GM10266 (cell line): Measurements from ENCODE around the gene PLK5.

Experiments used
- DNase-seq: peaks from one replicate; pipeline ENCODE4 v3.0.0; 2012; ENCODE audit errors: extremely low spot score
- TF ChIP-seq, protein P1 (sequence below): IDR thresholded peaks from 2 replicates; pipeline ENCODE4 v1.5.1; 2012; ENCODE audit warnings: mild to moderate bottlenecking, low read depth; ENCODE audit not compliant: control insufficient read depth, insufficient read depth; ENCODE audit errors: missing control alignments

Gene PLK5

DNA sequence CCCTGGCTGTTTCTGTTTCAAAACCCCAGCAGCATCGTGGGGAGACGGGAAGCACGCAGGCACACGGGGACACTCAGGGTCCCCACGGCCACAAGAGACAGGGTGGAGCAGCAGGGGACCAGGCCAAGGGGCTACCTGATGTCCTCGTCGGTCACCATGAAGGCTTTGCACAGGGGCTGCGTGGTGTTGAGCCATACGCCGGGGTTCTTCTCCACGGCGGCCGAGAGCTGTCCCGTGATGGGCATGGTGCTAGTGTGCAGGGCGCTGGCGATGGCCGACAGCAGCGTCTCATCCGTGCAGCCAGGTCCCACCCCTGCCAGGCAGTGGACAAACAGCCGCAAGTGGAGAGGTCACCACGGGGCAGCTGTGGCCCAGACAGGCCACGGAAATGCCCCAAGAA is 57.1 kb downstream of the PLK5 start:
- TF ChIP-seq, protein P1, sequence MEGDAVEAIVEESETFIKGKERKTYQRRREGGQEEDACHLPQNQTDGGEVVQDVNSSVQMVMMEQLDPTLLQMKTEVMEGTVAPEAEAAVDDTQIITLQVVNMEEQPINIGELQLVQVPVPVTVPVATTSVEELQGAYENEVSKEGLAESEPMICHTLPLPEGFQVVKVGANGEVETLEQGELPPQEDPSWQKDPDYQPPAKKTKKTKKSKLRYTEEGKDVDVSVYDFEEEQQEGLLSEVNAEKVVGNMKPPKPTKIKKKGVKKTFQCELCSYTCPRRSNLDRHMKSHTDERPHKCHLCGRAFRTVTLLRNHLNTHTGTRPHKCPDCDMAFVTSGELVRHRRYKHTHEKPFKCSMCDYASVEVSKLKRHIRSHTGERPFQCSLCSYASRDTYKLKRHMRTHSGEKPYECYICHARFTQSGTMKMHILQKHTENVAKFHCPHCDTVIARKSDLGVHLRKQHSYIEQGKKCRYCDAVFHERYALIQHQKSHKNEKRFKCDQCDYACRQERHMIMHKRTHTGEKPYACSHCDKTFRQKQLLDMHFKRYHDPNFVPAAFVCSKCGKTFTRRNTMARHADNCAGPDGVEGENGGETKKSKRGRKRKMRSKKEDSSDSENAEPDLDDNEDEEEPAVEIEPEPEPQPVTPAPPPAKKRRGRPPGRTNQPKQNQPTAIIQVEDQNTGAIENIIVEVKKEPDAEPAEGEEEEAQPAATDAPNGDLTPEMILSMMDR = no peak
- DNase-seq = no peak

DNA sequence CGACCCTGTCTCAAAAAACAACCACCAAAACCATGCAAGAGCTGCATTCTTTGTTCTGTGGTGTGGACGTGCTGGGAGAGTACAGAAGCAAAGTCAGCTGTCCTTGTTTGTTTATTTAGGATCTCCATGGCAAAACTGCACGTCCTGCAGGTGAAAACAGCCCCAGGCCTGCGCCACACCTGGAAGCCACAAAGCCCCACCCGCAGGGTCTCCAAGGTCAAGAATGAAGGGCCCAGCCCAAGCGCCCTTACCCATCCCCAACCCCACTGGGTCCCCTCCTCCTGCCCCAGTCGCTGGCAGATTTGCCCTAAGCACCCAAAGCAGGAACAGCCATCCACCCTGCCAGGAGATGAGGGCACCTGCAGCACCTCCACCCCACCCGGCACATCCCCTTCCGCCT is 58.3 kb downstream of the PLK5 start:
- TF ChIP-seq, protein P1 = no peak
- DNase-seq = no peak

DNA sequence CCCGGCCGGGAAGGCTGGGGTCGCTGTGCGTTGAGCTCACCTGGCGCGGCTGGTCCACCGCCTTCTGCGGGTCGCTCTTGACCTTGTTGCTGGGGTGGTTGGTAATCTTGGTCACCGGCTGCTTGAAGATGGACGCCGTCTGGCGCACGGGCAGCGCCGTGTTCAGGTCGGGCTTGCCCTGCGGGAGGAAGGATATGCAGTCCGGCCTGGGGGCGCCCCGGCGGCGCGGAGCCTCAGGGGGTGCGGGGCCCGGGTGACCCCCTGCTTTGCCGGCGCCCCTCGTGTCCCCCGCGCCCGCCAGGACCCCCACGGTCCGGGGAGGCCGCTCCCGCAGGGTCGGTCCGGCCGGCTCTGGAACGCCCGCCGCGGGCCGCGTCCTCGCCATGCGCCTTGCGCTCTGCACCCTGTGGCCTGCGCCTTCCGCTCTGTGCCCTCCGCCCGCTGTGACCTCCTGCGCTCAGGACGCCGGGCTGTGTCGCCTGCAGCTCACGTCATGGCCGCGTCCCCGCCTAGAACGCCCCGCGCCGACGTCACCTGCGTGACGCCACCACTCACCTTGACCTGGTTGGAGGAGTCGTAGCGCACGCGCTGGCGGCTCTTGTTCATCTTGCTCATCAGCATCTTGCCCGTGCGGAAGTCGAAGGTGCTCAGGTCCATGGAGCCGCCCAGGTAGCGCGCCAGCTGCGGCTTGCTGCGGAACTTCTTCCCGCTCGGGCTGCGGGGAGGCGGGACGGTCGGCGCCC is 60.8 kb downstream of the PLK5 start:
- TF ChIP-seq, protein P1 = no peak
- no peak for DNase-seq

GRCh38 chr19:1585243-1585580 is 61.3 kb downstream of the PLK5 start:
- TF ChIP-seq, protein P1 = no peak
- DNase-seq = no peak
